RWPE2 (cell line): ENCODE data around the gene FAM216B.

Experiments
- ATAC-seq: fragments of 200-7000 bp; cut with Tn5 transposase; 3 replicates; pipeline ENCODE4 v1.9.1; 2021; ENCODE audit warnings: low read depth
- DNase-seq: peaks from one replicate; pipeline ENCODE4 v3.0.0-alpha.2; 2020; ENCODE audit warnings: low spot score
- H3K27ac ChIP-seq: fragments of 450-650 bp; 2 replicates; pipeline ENCODE4 v1.5.1; 2017; ENCODE audit warnings: mild to moderate bottlenecking; ENCODE audit not compliant: poor library complexity, severe bottlenecking
- H3K27me3 ChIP-seq: fragments of 250-450 bp; sonication (Bioruptor Pico); 2 replicates; pipeline ENCODE4 v1.5.1; 2021; ENCODE audit warnings: mild to moderate bottlenecking, moderate library complexity; ENCODE audit not compliant: insufficient read depth, poor library complexity, severe bottlenecking
- H3K36me3 ChIP-seq: fragments of 250-450 bp; sonication (Bioruptor Pico); 2 replicates; pipeline ENCODE4 v1.5.1; 2020; ENCODE audit warnings: low read depth, mild to moderate bottlenecking, moderate library complexity
- H3K4me1 ChIP-seq: fragments of 250-450 bp; sonication (Bioruptor Pico); 2 replicates; pipeline ENCODE4 v1.5.1; 2021; ENCODE audit warnings: mild to moderate bottlenecking, moderate library complexity; ENCODE audit not compliant: insufficient read depth, poor library complexity, severe bottlenecking
- H3K4me3 ChIP-seq: fragments of 250-450 bp; sonication (Bioruptor Pico); 2 replicates; pipeline ENCODE4 v1.5.1; 2021; ENCODE audit warnings: mild to moderate bottlenecking, moderate library complexity; ENCODE audit not compliant: severe bottlenecking
- H3K9me3 ChIP-seq: fragments of 250-450 bp; sonication (Bioruptor Pico); 2 replicates; pipeline ENCODE4 v1.5.1; 2021; ENCODE audit warnings: mild to moderate bottlenecking, moderate library complexity; ENCODE audit not compliant: severe bottlenecking
- TF ChIP-seq, protein P1 (sequence below): fragments of 450-650 bp; IDR thresholded peaks from one replicate; pipeline ENCODE4 v1.5.1; 2017; ENCODE audit warnings: mild to moderate bottlenecking, moderate library complexity; ENCODE audit not compliant: poor library complexity, severe bottlenecking

The FAM216B gene

DNA sequence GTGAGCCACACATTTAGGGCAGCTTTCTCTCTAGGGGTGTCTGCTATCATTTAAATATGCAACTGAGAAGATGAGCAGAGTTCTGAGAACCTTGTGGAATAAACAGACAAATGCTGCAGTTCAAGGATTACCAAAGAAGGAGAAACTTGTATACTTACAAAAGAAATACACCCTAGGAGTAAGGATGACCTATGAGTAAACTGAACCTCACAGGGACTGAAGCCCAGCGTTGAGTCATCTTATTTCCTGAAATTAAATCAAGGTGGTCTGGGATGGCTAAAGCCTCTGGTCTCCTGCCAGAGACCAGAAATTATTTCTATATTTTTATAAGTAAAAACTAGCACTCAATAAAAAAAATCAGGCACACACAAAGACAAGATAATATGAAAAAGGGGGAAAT lies 40.1 kb downstream of the FAM216B start:
- ATAC-seq (peak; percentile 72), DNase-seq (no peak)
- TF ChIP-seq, protein P1, sequence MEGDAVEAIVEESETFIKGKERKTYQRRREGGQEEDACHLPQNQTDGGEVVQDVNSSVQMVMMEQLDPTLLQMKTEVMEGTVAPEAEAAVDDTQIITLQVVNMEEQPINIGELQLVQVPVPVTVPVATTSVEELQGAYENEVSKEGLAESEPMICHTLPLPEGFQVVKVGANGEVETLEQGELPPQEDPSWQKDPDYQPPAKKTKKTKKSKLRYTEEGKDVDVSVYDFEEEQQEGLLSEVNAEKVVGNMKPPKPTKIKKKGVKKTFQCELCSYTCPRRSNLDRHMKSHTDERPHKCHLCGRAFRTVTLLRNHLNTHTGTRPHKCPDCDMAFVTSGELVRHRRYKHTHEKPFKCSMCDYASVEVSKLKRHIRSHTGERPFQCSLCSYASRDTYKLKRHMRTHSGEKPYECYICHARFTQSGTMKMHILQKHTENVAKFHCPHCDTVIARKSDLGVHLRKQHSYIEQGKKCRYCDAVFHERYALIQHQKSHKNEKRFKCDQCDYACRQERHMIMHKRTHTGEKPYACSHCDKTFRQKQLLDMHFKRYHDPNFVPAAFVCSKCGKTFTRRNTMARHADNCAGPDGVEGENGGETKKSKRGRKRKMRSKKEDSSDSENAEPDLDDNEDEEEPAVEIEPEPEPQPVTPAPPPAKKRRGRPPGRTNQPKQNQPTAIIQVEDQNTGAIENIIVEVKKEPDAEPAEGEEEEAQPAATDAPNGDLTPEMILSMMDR, result no peak

GRCh38 chr13:42832341-42833096 lies 51.1 kb downstream of the FAM216B start:
- DNase-seq, result no peak
- ATAC-seq, result peak; percentile 74
- TF ChIP-seq, protein P1, result no peak
- Histone ChIP-seq H3K27ac (peak overlapping the region; percentile 61), H3K27me3 (no peaks in the 10 kb centered on the region), H3K9me3 (no peaks in the 10 kb centered on the region), H3K4me3 (no peak overlapping the region), H3K36me3 (no peaks in the 10 kb centered on the region), H3K4me1 (peaks cover 13% of the 10 kb centered on the region)

More for the DNA sequence above, 40.1 kb downstream of the FAM216B start:
- Histone ChIP-seq H3K27ac (no peak overlapping the region), H3K27me3 (no peaks in the 10 kb centered on the region), H3K4me3 (no peak overlapping the region), H3K9me3 (no peaks in the 10 kb centered on the region), H3K36me3 (no peaks in the 10 kb centered on the region), H3K4me1 (peaks cover 13% of the 10 kb centered on the region)

DNA sequence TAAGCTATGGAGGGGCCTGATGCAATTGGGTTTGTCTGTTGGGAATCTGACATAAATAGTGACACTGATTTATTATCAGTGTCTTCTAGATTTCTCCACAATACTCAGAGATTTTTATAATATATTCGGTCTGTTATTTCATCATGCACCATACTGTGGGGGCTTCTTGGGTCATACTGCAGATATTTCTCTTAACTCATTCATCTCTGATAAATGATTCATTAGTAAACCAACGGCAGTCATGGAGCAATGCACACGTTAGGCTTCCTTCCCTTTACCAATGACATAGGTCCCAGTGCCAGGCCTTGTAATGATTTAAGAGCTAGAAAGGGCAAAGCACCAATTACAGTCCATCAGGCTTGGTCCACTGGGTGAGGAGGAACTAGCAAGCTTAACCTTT lies 53.6 kb downstream of the FAM216B start:
- Histone ChIP-seq H3K36me3 (no peaks in the 10 kb centered on the region), H3K27ac (no peak overlapping the region), H3K9me3 (no peaks in the 10 kb centered on the region), H3K4me1 (peaks cover 13% of the 10 kb centered on the region), H3K27me3 (no peaks in the 10 kb centered on the region), H3K4me3 (no peak overlapping the region)
- TF ChIP-seq, protein P1, result no peak
- no peak for DNase-seq
- no peak for ATAC-seq

DNA sequence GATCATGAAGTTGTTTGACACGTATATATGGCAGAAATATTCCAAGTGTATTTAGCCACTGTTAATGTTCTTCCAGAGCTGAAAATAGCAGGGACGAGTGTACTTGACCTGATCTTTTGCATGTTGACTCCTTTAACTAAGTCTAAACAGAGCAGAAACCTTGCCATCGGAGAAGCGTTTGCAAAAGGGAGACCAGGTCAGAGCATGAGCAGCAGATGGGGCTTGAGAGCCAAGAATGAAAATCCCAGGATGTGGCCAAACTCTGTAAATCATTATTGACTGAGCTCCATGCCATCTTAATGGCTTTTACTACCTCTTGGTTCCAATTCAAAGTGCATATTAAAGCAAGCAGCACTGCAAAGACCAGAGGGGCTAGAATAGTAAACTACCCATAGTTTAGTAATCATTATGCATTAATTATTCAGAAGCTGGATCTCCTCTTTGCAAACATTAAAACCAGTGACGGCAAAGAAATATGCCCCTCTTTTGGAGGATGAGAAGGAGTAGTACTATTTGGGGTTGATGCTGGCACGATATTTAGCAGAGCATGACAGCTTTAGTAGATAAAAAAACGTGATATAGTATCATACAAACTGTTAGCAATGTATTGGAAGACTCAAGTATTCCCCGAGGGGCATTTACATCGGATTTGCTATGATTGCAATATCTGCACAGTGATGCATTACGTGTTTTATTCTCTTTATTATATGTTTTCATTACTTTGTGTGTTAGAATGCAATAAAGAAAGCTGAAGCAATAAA lies 55.7 kb downstream of the FAM216B start:
- DNase-seq, result no peak

More for the DNA sequence above, 55.7 kb downstream of the FAM216B start:
- Histone ChIP-seq H3K4me3 (no peak overlapping the region), H3K27ac (no peak overlapping the region), H3K4me1 (peaks cover 11% of the 10 kb centered on the region), H3K36me3 (no peaks in the 10 kb centered on the region), H3K9me3 (no peaks in the 10 kb centered on the region), H3K27me3 (no peaks in the 10 kb centered on the region)
- TF ChIP-seq, protein P1, result peak; percentile 29
- ATAC-seq, result no peak
